HG03066 (cell line): ENCODE data around the gene UQCRHL.

ENCODE experiments used
- ATAC-seq: cut with Tn5 transposase; IDR thresholded peaks from one replicate; pipeline ENCODE4 v1.9.1; 2021; ENCODE audit warnings: low read depth; ENCODE audit not compliant: unreplicated experiment

The UQCRHL gene

DNA sequence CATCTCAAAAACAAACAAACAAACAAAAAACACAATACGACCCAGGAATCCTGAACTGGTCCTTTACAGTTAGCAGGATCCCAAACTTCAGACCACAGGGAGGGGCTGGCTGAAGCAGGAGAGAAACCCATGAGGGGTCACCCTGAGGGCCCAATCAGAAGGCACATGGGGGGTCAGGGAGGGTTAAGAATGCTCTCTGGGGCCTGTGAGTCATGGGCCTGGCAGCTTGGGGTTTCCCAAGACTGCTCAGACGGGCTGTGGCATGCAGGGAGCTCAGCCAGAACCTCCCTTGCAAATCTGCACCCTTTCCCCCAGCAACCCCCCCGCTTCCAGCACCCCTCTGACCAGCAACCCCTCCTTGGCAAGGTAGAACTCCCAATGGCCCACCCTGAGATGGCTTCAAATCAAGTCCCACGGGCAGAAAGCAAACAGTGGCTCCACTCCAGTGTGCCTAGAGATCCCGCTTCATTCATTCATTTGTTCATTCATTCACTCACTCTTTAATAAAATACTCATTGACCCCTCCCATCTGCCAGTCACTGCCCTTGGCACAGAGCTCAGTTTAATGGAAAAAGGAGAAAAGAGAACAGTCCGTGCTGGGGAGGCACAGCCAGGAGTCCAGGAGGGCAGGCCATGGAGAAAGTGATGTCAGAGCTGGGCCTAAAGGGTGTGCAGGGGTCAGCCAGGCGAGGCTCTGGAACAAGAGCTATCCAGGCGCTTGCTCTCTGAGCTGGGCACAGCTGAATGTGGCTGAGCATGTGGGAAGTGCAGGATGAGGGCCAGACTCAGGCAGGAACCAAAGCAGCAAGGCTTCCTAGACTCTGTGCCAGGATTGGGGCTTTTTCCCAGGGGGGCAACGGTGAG is 8.2 kb downstream of the UQCRHL start:
- ATAC-seq: no peak

DNA sequence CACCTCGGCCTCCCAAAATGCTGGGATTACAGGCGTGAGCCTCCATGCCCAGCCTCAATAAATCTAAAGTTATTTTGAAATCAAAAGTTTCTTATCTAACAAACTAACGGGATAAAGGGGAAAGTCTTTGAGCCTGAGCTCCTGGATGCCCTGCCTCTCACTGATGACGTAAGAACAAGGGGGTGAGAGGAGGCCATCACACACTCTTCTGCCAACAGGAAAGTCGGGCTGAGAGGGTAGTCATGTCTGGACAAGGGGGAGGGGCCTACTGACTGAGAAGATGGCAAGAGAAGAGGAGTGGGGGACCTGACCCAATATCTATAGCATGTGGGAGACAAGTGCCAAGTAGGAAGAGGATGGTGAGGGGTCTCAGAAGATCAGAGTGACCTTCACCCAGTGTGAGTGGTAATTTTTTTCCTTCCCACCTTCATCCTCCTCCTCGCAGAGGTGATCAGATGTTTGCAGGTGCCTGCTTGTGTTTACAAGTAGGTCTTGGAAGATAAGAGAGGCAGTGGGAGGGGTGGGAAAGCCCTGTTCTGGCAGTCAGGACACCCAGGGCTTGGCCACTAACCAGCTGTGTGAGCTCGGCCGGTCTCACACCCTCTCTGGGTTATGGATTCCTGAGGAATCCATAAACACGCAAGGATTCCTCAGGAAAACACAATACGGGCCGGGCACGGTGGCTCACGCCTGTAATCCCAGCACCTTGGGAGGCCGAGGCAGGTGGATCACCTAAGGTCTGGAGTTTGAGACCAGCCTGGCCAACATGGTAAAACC is 9.6 kb downstream of the UQCRHL start:
- no peak for ATAC-seq

DNA sequence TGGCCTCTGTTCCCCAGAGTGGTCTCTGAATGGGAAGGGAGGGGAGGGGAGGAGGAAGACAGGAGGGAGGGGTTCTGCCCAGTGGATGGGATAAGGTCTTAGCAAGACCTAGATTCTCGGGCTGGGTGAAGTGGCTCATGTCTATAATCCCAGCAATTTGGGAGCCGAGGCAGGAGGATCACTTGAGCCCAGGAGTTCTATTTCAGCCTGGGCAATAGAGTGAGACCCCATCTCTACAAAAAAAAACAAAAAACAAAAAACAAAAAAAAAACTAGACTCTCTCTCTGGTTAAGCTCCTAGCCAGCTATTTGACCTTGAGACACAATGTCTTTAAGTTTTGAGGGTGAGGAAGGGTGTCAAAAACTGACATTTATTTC is 11.4 kb downstream of the UQCRHL start:
- no peak for ATAC-seq

DNA sequence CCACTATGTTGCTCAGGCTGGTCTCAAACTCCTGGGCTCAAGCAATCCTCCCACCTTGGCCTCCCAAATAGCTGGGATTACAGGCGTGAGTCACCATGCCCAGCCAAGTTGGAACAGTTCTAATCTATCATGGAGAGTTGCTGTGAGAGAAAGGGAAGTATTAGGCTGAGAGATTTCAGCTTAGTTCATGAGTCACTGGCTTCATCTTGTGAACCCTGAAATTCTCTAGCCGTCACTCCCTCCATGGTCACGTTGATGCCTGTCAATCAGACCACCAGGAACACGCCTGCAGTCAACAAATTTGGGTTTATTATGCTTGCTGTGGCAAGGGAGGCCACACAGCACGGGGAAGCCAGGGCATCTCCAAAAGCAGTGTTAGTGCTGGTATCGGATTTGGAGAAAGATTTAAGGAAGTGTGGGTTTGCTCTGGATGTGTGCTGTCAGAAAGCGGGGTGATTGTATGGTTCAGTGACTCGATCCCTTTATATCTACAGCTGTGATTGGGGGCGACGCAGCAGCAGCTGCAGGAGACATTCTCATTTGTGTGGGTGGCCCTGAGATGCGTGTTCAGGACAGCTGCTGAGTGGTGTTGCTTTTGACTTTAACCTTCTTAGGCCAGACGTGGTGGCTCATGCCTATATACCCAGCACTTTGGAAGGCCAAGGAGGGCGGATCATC is 18.7 kb downstream of the UQCRHL start:
- no peak for ATAC-seq

DNA sequence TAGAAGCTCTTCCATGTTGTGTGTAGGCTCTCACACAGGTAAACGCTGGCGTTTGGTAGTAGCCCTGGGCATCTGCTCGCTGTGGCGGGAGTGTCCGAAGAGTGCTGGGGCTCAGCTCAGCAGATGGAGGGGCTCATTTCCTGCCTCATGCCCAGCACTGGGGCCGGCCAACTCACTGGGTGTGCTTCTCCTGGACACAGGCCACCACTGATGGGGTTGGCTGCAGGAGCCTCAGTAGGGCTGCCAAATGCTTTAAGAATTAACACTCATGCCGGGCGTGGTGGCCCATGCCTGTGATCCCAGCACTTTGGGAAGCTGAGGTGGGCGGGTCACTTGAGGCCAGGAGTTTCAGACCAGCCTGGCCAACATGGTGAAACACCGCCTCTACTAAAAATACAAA is 20.9 kb downstream of the UQCRHL start:
- ATAC-seq: no peak

DNA sequence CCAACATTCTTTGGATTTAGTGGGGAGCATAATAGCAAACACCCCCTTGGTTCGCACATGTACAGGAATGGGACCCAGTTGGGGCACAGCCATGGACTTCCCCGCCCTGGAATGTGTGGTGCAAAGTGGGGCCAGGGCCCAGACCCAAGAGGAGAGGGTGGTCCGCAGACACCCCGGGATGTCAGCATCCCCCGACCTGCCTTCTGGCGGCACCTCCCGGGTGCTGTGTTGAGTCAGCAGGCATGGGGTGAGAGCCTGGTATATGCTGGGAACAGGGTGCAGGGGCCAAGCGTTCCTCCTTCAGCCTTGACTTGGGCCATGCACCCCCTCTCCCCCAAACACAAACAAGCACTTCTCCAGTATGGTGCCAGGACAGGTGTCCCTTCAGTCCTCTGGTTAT is 21.8 kb downstream of the UQCRHL start:
- no peak for ATAC-seq

DNA sequence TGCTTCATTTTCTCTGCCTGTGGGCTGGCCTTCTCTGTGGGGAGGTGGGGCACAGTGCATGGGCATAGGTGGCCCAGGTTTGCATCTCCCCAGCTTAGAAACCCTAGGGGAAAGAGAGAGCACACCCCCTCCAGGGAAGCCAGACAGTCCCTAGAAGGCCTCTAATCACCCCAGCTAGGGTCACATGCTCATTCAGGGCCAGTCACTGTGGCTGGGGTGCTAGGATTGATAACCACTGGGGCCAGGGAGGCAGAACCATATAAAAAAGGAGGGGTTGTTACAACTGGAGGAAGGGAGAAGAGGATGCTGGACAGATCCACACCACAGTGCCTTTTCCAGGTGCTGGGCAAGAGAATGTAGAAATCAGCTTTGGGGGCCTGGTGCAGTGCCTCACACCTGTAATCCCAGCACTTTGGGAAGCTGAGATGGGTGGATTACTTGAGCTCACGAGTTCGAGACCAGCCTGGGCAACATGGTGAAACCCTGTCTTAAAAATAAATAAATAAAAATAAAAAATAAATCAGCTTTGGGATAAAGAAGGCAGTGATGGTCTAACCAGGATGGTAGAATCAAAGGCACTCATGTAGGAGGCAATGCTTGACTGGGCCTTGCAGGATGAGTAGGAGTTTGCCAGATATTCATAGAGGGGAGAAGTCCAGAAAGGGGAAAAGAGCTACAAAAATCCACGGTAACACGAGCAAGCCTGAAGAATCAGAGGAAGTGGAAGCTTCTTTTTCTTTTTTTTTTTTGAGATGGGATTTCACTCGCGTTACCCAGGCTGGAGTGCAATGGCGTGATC is 29.3 kb downstream of the UQCRHL start:
- no peak for ATAC-seq

DNA sequence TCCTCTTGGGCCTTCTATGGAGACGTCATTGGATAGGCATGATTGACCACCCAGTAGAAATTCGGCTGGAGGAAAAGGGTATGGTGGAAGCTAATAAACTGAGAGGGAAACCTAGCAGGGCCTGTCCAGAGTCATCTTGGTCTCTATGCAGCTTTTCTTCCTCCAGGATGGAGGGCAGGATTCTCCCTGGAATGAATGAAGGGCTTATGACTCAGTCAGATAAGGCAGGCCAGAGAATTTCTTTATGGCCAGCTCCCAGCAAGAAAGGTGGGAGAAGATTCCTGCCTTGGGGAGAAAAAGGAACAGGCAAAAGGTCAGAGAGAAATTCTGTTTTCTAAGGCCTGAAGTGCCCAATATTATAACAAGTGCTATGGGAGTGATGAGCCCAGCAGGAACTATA is 31.7 kb downstream of the UQCRHL start:
- no peak for ATAC-seq

DNA sequence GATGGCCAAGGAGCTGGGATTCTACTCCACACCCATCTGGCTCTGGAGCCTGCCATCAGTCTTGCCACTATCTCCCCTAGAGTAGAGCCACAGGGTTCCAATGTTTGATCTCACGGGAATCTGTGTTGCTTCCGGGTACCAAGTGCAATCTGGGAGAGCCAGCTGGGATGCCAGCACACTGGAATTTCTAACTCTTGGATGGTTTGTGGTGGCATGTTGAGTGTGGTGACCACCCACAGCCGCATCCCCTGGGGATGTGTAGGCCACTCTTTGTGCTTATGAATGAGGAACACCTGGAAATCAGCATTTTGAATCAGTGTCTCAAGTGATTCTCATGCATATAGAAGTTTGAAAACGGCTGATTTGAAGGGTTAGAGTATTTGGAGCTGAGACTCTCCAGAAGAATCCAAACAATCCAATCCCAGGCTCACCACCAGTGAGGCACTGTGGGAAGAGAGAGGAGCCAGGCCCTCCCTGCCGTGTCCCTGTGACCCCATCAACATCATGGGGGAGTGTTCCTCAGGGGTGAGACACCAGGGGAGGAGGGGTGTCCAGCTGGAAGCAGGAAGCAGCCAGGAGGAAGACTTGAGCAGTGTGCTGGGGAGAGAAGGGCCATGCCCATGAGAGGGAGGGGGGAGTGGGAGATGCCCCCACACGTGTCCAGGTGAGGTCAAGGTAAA is 35.5 kb downstream of the UQCRHL start:
- no peak for ATAC-seq

DNA sequence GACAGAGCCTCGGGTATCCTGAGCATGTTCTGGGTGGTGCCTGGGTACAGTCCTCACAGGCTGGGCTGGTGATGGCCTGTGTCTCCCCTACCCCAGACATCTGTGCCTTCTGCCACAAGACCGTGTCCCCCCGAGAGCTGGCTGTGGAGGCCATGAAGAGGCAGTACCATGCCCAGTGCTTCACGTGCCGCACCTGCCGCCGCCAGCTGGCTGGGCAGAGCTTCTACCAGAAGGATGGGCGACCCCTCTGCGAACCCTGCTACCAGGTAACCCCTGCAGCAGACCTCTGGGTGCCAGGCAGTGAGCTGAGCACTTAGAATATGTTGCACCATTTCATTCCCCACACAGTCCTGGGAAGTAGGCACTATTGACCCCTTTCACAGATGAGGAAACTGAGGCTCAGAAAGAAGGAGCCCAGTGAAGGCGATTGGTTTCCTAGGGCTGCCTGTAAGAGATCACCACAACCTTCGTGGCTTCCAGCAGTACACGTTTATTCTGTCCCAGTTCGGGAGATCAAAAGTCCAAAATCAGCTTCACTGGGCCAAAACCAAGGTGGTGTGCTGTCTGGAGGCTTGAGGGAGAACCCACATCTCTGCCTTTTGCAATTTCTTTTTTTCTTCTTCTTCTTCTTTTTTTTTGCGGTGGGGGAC is 37.0 kb downstream of the UQCRHL start:
- ATAC-seq: no peak

DNA sequence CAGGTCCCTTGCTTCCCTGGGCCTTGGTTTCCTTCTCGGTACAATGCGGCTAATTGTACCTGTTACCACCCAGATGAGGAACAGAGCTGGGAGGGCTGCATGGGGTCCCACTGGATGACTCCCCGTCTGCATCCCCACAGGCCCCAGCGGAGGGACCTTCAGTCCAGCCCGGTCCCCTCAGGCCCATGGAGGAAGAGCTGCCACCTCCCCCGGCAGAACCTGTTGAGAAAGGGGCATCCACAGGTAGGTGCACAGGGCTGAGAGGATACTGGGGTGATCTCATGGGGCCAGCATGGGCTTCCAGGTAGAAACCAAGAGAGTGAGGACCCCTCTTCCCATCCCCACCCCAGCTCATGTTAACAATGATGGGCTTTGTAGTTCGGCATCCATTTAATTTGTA is 39.1 kb downstream of the UQCRHL start:
- ATAC-seq: no peak

DNA sequence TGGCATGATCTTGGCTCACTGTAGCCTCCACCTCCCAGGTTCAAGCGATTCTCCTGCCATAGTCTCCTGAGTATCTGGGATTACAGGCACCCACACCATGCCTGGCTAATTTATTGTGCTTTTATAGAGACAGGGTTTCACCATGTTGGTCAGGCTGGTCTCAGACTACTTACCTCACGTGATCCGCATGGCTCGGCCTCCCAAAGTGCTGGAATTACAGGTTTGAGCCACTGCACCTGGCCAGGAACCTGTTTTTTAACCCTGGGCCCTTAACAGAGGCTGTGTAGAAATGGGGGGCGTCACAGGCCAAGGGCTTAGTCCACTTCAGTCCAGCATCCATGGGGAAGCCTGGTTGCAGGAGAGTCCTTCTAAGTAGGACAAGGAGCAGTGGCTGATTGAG is 39.5 kb downstream of the UQCRHL start:
- no peak for ATAC-seq

DNA sequence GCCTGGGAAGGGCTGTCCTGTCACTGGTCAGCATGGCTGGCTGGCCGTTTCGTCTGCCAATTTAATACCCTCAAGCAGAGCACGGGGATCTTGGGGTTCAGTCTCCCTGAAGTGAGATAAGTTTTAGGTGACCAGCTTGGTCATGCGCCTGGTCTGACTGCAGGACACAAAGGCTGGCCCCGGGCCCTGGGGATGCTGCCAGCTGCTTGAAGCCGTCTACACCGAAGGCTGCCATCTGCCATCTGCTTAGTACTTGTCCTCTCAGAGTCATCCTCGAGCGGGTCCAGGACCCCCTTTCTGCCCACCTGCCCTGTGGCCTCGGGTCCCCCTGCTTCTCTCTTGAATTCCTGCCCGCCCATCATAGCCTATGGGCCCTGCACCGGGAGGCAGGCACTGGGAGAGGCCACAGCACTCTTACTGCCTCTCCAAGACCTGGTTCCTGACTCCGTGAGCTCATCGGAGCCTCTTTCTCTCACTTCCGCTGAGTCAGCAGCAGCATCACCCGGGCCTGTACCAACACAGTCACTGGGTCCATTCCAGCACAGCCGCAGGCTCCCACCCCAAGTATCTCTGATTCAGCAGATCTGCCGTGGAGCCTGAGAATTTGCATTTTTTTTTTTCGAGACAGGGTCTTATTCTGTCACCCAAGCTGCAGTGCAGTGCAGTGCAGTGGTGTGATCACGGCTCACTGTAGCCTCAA is 41.8 kb downstream of the UQCRHL start:
- ATAC-seq: no peak

DNA sequence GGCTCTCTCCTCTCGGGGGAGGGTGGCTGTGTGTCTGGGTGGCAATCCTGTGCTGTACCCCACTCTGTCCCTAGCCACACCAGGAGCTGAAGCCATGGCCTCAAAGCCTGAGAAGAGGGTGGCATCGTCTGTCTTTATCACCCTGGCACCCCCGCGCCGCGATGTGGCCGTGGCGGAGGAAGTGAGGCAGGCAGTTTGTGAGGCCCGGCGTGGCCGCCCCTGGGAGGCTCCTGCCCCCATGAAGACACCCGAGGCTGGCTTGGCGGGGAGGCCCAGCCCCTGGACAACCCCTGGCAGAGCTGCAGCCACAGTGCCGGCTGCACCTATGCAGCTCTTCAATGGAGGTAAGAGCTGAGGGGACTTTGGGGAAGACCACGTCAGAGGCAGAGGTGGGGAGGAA is 42.6 kb downstream of the UQCRHL start:
- ATAC-seq: no peak

DNA sequence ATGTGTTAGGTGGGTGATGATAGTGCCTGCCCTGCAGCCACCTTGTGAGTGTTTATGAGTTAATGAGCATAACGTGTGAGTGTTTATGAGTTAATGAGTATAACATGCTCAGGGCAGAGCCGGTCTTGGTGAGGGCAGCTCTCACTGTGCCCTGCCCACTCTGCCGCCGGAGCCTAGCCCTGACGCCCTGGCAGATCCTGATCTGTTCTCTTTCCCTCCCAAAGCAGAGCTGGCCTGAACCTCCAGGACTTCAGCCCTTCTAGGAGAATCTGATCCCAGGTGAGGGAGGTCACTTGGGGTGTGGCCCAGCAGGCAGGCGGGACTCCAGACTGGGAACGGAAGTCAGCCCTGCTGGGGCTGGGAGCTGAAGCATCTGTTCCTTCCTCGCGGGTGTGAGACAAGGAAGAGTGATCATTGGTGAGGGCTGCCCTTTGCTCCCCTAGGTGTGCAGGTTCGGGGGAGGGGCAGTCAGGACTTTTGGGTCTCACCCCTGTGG is 43.1 kb downstream of the UQCRHL start:
- no peak for ATAC-seq

DNA sequence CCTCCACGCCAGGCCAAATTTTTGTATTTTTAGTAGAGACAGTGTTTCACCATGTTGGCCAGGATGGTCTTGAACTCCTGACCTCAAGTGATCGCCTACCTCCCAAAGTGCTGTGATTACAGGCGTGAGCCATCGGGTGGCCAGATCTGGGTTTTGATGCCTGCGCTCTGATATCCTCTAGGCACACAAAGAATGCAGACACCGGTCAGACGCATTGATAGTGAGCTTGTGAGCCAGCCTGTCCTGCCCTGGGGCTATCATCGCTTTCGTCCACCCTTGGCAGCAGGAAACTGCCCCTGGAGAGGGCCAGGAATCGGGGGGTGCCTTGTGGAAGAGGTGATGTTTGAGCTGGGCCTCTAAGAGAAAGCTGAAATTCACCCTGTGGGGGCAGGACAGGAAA is 44.9 kb downstream of the UQCRHL start:
- ATAC-seq: no peak

DNA sequence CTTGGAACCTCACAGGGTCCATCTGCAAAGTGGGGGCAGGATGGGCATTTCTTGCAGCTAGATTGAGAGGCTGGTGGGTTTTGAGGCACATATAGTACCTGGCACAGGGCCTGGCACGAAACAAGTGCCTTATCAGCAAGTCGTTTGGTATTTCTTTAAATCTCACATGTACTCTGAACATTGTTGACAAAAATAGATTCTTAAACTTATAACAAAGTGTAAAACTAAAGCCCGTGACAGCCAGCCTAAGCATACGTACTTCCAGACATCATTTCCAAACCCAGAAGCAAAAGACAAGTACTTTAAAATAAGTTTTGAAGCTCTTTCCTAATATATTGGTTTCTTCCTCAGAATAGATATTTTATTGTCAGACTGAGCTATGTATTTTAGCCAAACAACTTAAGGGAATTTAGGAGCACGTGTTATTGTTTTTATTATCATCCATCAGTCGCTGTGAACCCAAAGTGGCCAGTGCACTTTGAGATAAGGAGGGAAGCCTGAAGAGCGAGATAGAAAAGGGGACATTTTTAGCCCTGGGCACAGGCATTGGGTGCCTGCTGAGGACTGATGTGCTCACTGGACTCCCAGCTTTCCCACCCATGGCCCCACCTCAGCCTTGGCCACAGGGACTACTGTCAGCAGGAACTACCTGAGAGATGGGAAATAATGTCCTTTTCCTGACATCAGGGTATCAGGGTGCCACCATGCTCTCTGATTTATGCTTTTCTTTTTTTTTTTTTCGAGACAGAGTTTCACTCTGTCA is 45.9 kb downstream of the UQCRHL start:
- ATAC-seq: no peak
